A673 (cell line): Measurements from ENCODE around the gene GAS2. TPM values are rescaled to one million over a fixed set of nuclear protein-coding genes. Genes with fewer than 3 reads are reported as not detected.

Experiments used
- BruUV-seq: library from RNA; stranded (reverse); fragments of 400-500 nt; replicated peaks from 2 replicates; lab custom pipeline; 2021; lab: Mats Ljungman, UMichigan
- CTCF ChIA-PET: fragments of 300-600 bp; sonication (Branson Sonifier 250); formaldehyde crosslinking; loops from one replicate; lab custom pipeline; 2022; ENCODE audit warnings: antibody characterized with exemption; lab: Charles Lee
- POLR2A ChIA-PET: fragments of 300-600 bp; sonication (Branson Sonifier 250); formaldehyde crosslinking; loops from one replicate; lab custom pipeline; 2022; ENCODE audit warnings: antibody characterized with exemption; ENCODE audit not compliant: low non-redundant PET; lab: Charles Lee
- DNase-seq: peaks from one replicate; pipeline ENCODE4 v3.0.0-alpha.2; 2015; ENCODE audit warnings: low spot score
- H3K27ac ChIP-seq: fragments of 200-600 bp; sonication (generic); 2 replicates; pipeline ENCODE4 v1.5.1; 2016; ENCODE audit warnings: mixed run types, low read depth, mild to moderate bottlenecking, mixed read lengths, antibody characterized with exemption, low read length; ENCODE audit not compliant: poor library complexity, severe bottlenecking
- H3K27me3 ChIP-seq: fragments of 200-600 bp; sonication (generic); replicated peaks from 2 replicates; pipeline ENCODE4 v1.6.1; 2017; ENCODE audit warnings: mixed run types, low read depth, mild to moderate bottlenecking, mixed read lengths, antibody characterized with exemption, low read length; ENCODE audit not compliant: insufficient read depth, poor library complexity
- H3K36me3 ChIP-seq: fragments of 200-600 bp; sonication (generic); 2 replicates; pipeline ENCODE4 v1.6.1; 2016; ENCODE audit warnings: mixed run types, mild to moderate bottlenecking, mixed read lengths, antibody characterized with exemption, low read length; ENCODE audit not compliant: insufficient read depth, poor library complexity, severe bottlenecking
- H3K4me1 ChIP-seq: fragments of 200-600 bp; sonication (generic); 2 replicates; pipeline ENCODE4 v1.6.1; 2017; ENCODE audit warnings: mixed run types, mild to moderate bottlenecking, mixed read lengths, antibody characterized with exemption, low read length; ENCODE audit not compliant: insufficient read depth, poor library complexity, severe bottlenecking
- H3K4me3 ChIP-seq: fragments of 200-600 bp; sonication (generic); 2 replicates; pipeline ENCODE4 v1.5.1; 2016; ENCODE audit warnings: low read depth, mixed run types, mild to moderate bottlenecking, mixed read lengths, low read length; ENCODE audit not compliant: poor library complexity, severe bottlenecking
- H3K9me3 ChIP-seq: fragments of 200-600 bp; sonication (generic); 2 replicates; pipeline ENCODE4 v1.6.1; 2016; ENCODE audit warnings: mixed run types, low read depth, mild to moderate bottlenecking, mixed read lengths, antibody characterized with exemption, low read length; ENCODE audit not compliant: poor library complexity, severe bottlenecking
- CTCF ChIP-seq: fragments of 300-800, 200-600 bp; sonication (generic); conservative IDR thresholded peaks from 2 replicates; pipeline ENCODE4 v1.5.1; 2017; ENCODE audit warnings: low read depth, mild to moderate bottlenecking, antibody characterized with exemption, low read length, moderate library complexity, mixed read lengths
- EZH2 ChIP-seq: fragments of 200-600 bp; sonication (generic); IDR thresholded peaks from 2 replicates; pipeline ENCODE4 v1.6.1; 2017; ENCODE audit warnings: borderline replicate concordance, low read depth, mild to moderate bottlenecking, mixed read lengths, antibody characterized with exemption, low read length; ENCODE audit not compliant: poor library complexity, severe bottlenecking
- intact Hi-C: fragments of 100-400 bp; cut with micrococcal nuclease; formaldehyde crosslinking; loops from one replicate; pipeline ENCODE4 v1.10.0; 2022; ENCODE audit not compliant: unreplicated experiment
- total RNA-seq: library from RNA; stranded (reverse); gene quantifications from 2 replicates; pipeline ENCODE4 v1.2.3, GENCODE V29; 2021

GAS2 gene
- total RNA-seq, 1 experiment from 2014 or later, result 1.8 TPM

GRCh38 chr11:22798901-22799300 is 132.5 kb downstream of the GAS2 start:
- no peaks in the 10 kb centered on the region for H3K27me3 ChIP-seq
- no TSS peak for BruUV-seq
- no peak overlapping the region for H3K27ac ChIP-seq
- no peaks in the 10 kb centered on the region for H3K36me3 ChIP-seq
- no peak overlapping the region for H3K4me3 ChIP-seq
- no peak for DNase-seq
- no peaks in the 10 kb centered on the region for H3K4me1 ChIP-seq
- POLR2A ChIA-PET, result no interaction called here
- CTCF ChIA-PET, result interaction anchor here (1.6 kb wide), 1 partner anchor 11 kb away, joined by 3 read pairs; no protein-coding TSS in a partner anchor
- no peaks in the 10 kb centered on the region for H3K9me3 ChIP-seq
- TF ChIP-seq CTCF (no peak), EZH2 (no peak)
- intact Hi-C loops, result no loop called here

- intact Hi-C loops, result no loop called here
- Histone ChIP-seq H3K4me3 (no peak overlapping the region), H3K27ac (no peak overlapping the region), H3K4me1 (no peaks in the 10 kb centered on the region), H3K36me3 (no peaks in the 10 kb centered on the region), H3K27me3 (no peaks in the 10 kb centered on the region), H3K9me3 (no peaks in the 10 kb centered on the region)
- POLR2A ChIA-PET, result no interaction called here
- no TSS peak for BruUV-seq
- CTCF ChIA-PET, result no interaction called here
- TF ChIP-seq EZH2 (no peak), CTCF (no peak)
- no peak for DNase-seq
These were observed 134.1 kb downstream of the GAS2 start for GRCh38 chr11:22800482-22800881.

GRCh38 chr11:22802861-22803260 is 136.4 kb downstream of the GAS2 start:
- peaks cover 5% of the 10 kb centered on the region for H3K4me1 ChIP-seq
- no peak overlapping the region for H3K27ac ChIP-seq
- DNase-seq, result no peak
- CTCF ChIA-PET, result no interaction called here
- H3K9me3 ChIP-seq, result no peaks in the 10 kb centered on the region
- no TSS peak for BruUV-seq
- POLR2A ChIA-PET, result no interaction called here
- H3K36me3 ChIP-seq, result no peaks in the 10 kb centered on the region
- no peak for TF ChIP-seq EZH2
- TF ChIP-seq CTCF, result no peak
- H3K4me3 ChIP-seq, result no peak overlapping the region
- intact Hi-C loops, result no loop called here
- H3K27me3 ChIP-seq, result no peaks in the 10 kb centered on the region
